ENCODE measurements around the gene GAPDHS.

GAPDHS gene

GRCh38 chr19:35552534-35553384 is 19.5 kb downstream of the GAPDHS start:
- Mint-ChIP-seq H3K27ac (peak overlapping the region; percentile 34), H3K4me3 (no peak overlapping the region), H3K9me3 (no peaks in the 10 kb centered on the region), H3K36me3 (peaks cover 3% of the 10 kb centered on the region), H3K4me1 (peaks cover 12% of the 10 kb centered on the region), H3K27me3 (peaks cover 33% of the 10 kb centered on the region)
- CTCF ChIA-PET, result no interaction called here
- no peak for DNase-seq

- CTCF ChIA-PET, result no interaction called here
- DNase-seq, result no peak
- Mint-ChIP-seq H3K9me3 (no peaks in the 10 kb centered on the region), H3K27ac (no peak overlapping the region), H3K4me1 (peaks cover 12% of the 10 kb centered on the region), H3K4me3 (no peak overlapping the region), H3K27me3 (peaks cover 40% of the 10 kb centered on the region), H3K36me3 (peaks cover 2% of the 10 kb centered on the region)
Measured at GRCh38 chr19:35553385-35554000, 20.2 kb downstream of the GAPDHS start.

GRCh38 chr19:35554076-35554475 is 20.8 kb downstream of the GAPDHS start:
- Mint-ChIP-seq H3K4me3 (no peak overlapping the region), H3K27me3 (peaks cover 46% of the 10 kb centered on the region), H3K9me3 (no peaks in the 10 kb centered on the region), H3K27ac (no peak overlapping the region), H3K4me1 (peaks cover 13% of the 10 kb centered on the region), H3K36me3 (peaks cover under 1% of the 10 kb centered on the region)
- CTCF ChIA-PET, result interaction anchor here (1.2 kb wide), 1 partner anchor 138 kb away, joined by 3 read pairs; no protein-coding TSS in a partner anchor
- DNase-seq, result no peak

GRCh38 chr19:35555301-35556005 is 22.2 kb downstream of the GAPDHS start:
- H3K27ac Mint-ChIP-seq, result no peak overlapping the region
- CTCF ChIA-PET, result interaction anchor here (1.0 to 1.3 kb wide), 4 partner anchors 7 to 137 kb away, joined by 3 to 4 read pairs (median 3); no protein-coding TSS in a partner anchor
- peaks cover 60% of the 10 kb centered on the region for H3K27me3 Mint-ChIP-seq
- DNase-seq, result no peak
- H3K4me3 Mint-ChIP-seq, result no peak overlapping the region
- no peaks in the 10 kb centered on the region for H3K36me3 Mint-ChIP-seq
- H3K9me3 Mint-ChIP-seq, result no peaks in the 10 kb centered on the region
- H3K4me1 Mint-ChIP-seq, result peaks cover 12% of the 10 kb centered on the region

GRCh38 chr19:35556025-35556590 is 22.9 kb downstream of the GAPDHS start:
- CTCF ChIA-PET, result interaction anchor here (1.0 to 1.3 kb wide), 4 partner anchors 8 to 264 kb away, joined by 3 to 4 read pairs (median 3); no protein-coding TSS in a partner anchor
- no peak overlapping the region for H3K4me3 Mint-ChIP-seq
- DNase-seq, result no peak
- H3K36me3 Mint-ChIP-seq, result no peaks in the 10 kb centered on the region
- no peak overlapping the region for H3K27ac Mint-ChIP-seq
- H3K27me3 Mint-ChIP-seq, result peaks cover 67% of the 10 kb centered on the region
- H3K4me1 Mint-ChIP-seq, result peaks cover 12% of the 10 kb centered on the region
- no peaks in the 10 kb centered on the region for H3K9me3 Mint-ChIP-seq

- H3K4me1 Mint-ChIP-seq, result peaks cover 12% of the 10 kb centered on the region
- peak overlapping the region; percentile 50 for H3K4me3 Mint-ChIP-seq
- no peak for DNase-seq
- H3K36me3 Mint-ChIP-seq, result no peaks in the 10 kb centered on the region
- no peaks in the 10 kb centered on the region for H3K9me3 Mint-ChIP-seq
- H3K27ac Mint-ChIP-seq, result no peak overlapping the region
- CTCF ChIA-PET, result interaction anchor here (1.1 to 1.4 kb wide), 4 partner anchors 8 to 263 kb away, joined by 3 to 12 read pairs (median 4); no protein-coding TSS in a partner anchor
- H3K27me3 Mint-ChIP-seq, result peaks cover 73% of the 10 kb centered on the region
Measured at GRCh38 chr19:35556846-35557538, 23.7 kb downstream of the GAPDHS start.

GRCh38 chr19:35557539-35558399 is 24.5 kb downstream of the GAPDHS start:
- peaks cover 79% of the 10 kb centered on the region for H3K27me3 Mint-ChIP-seq
- peak overlapping the region; percentile 59 for H3K4me3 Mint-ChIP-seq
- CTCF ChIA-PET, result interaction anchor here (1.4 kb wide), 1 partner anchor 9 kb away, joined by 12 read pairs; no protein-coding TSS in a partner anchor

GRCh38 chr19:35558400-35559280 is 25.4 kb downstream of the GAPDHS start:
- CTCF ChIA-PET, result interaction anchor here (1.4 kb wide), 1 partner anchor 10 kb away, joined by 12 read pairs; no protein-coding TSS in a partner anchor
- Mint-ChIP-seq H3K36me3 (no peaks in the 10 kb centered on the region), H3K9me3 (no peaks in the 10 kb centered on the region), H3K4me3 (no peak overlapping the region), H3K27ac (no peak overlapping the region), H3K27me3 (peaks cover 81% of the 10 kb centered on the region), H3K4me1 (peaks cover 12% of the 10 kb centered on the region)
- no peak for DNase-seq

More at GRCh38 chr19:35557539-35558399, 24.5 kb downstream of the GAPDHS start:
- no peak overlapping the region for H3K27ac Mint-ChIP-seq
- H3K36me3 Mint-ChIP-seq, result no peaks in the 10 kb centered on the region
- H3K9me3 Mint-ChIP-seq, result no peaks in the 10 kb centered on the region
- peak; percentile 64 for DNase-seq
- peaks cover 12% of the 10 kb centered on the region for H3K4me1 Mint-ChIP-seq

- Mint-ChIP-seq H3K4me1 (peaks cover 12% of the 10 kb centered on the region), H3K27ac (no peak overlapping the region), H3K36me3 (no peaks in the 10 kb centered on the region), H3K4me3 (no peak overlapping the region), H3K9me3 (no peaks in the 10 kb centered on the region), H3K27me3 (peaks cover 84% of the 10 kb centered on the region)
- CTCF ChIA-PET, result no interaction called here
- DNase-seq, result no peak
Measured at GRCh38 chr19:35559281-35559659, 26.0 kb downstream of the GAPDHS start.

- no peaks in the 10 kb centered on the region for H3K36me3 Mint-ChIP-seq
- H3K27ac Mint-ChIP-seq, result no peak overlapping the region
- H3K4me3 Mint-ChIP-seq, result no peak overlapping the region
- CTCF ChIA-PET, result interaction anchor here (1.3 kb wide), 1 partner anchor 12 kb away, joined by 3 read pairs; no protein-coding TSS in a partner anchor
- H3K4me1 Mint-ChIP-seq, result peaks cover 12% of the 10 kb centered on the region
- DNase-seq, result no peak
- H3K9me3 Mint-ChIP-seq, result no peaks in the 10 kb centered on the region
- peaks cover 86% of the 10 kb centered on the region for H3K27me3 Mint-ChIP-seq
Measured at GRCh38 chr19:35559781-35560180, 26.5 kb downstream of the GAPDHS start.

GRCh38 chr19:35560271-35560670 is 27.0 kb downstream of the GAPDHS start:
- Mint-ChIP-seq H3K36me3 (no peaks in the 10 kb centered on the region), H3K27ac (no peak overlapping the region), H3K4me1 (peaks cover 12% of the 10 kb centered on the region), H3K4me3 (no peak overlapping the region), H3K27me3 (peaks cover 88% of the 10 kb centered on the region), H3K9me3 (no peaks in the 10 kb centered on the region)
- CTCF ChIA-PET, result interaction anchor here (1.3 kb wide), 1 partner anchor 12 kb away, joined by 3 read pairs; no protein-coding TSS in a partner anchor
- DNase-seq, result no peak

GRCh38 chr19:35560677-35561076 is 27.4 kb downstream of the GAPDHS start:
- Mint-ChIP-seq H3K9me3 (no peaks in the 10 kb centered on the region), H3K4me1 (peaks cover 12% of the 10 kb centered on the region), H3K27me3 (peaks cover 88% of the 10 kb centered on the region), H3K4me3 (no peak overlapping the region), H3K27ac (no peak overlapping the region), H3K36me3 (no peaks in the 10 kb centered on the region)
- no peak for DNase-seq
- CTCF ChIA-PET, result interaction anchor here (1.3 kb wide), 1 partner anchor 12 kb away, joined by 3 read pairs; no protein-coding TSS in a partner anchor

Measured in activated naive CD4-positive, alpha-beta T cell treated with anti-CD3 and anti-CD28 coated beads, Interleukin-2, amount 10 ng/mL, durations not matched to agents 7 days and 5 days (primary cell).